Endodermal cell (in vitro differentiated cells): ENCODE measurements around the gene GALE. TPM values are rescaled to one million over a fixed set of nuclear protein-coding genes. Genes with fewer than 3 reads are reported as not detected.
A peak's percentile ranks its signal among the peaks of the same experiment; 100 is the strongest.

Experiments
- DNase-seq: peaks from one replicate; pipeline ENCODE4 v3.0.0-alpha.2; 2017
- H3K27ac ChIP-seq: 2 replicates; pipeline ENCODE4 v1.5.1; 2013; ENCODE audit warnings: mild to moderate bottlenecking, low read depth, low read length, moderate library complexity
- H3K27me3 ChIP-seq: 2 replicates; pipeline ENCODE4 v1.6.1; 2013; ENCODE audit warnings: mild to moderate bottlenecking, low read length, moderate library complexity; ENCODE audit not compliant: insufficient read depth, control insufficient read depth, poor library complexity, severe bottlenecking
- H3K36me3 ChIP-seq: 2 replicates; pipeline ENCODE4 v1.7.0; 2013; ENCODE audit warnings: mild to moderate bottlenecking, low read length, moderate library complexity; ENCODE audit not compliant: control insufficient read depth, insufficient read depth
- H3K4me1 ChIP-seq: one replicate; pipeline ENCODE4 v1.7.0; 2013; ENCODE audit warnings: low read length; ENCODE audit not compliant: control insufficient read depth, insufficient read depth
- H3K4me3 ChIP-seq: 2 replicates; pipeline ENCODE4 v1.5.1; 2013; ENCODE audit warnings: mild to moderate bottlenecking, low read length, moderate library complexity
- H3K9ac ChIP-seq: 2 replicates; pipeline ENCODE4 v1.6.1; 2013; ENCODE audit warnings: mild to moderate bottlenecking, low read length, moderate library complexity; ENCODE audit not compliant: poor library complexity, severe bottlenecking; ENCODE audit errors: extremely low read depth
- H3K9me3 ChIP-seq: 2 replicates; pipeline ENCODE4 v1.6.1; 2013; ENCODE audit warnings: mild to moderate bottlenecking, low read length, moderate library complexity; ENCODE audit not compliant: control insufficient read depth
- H3K27ac Mint-ChIP-seq: 2 replicates; pipeline ENCODE4 v1.8.0; 2020; ENCODE audit warnings: mixed read lengths
- H3K27me3 Mint-ChIP-seq: 2 replicates; pipeline ENCODE4 v1.8.0; 2021; ENCODE audit warnings: mild to moderate bottlenecking, mixed read lengths; ENCODE audit not compliant: insufficient read depth
- H3K36me3 Mint-ChIP-seq: 2 replicates; pipeline ENCODE4 v1.8.0; 2020; ENCODE audit warnings: low read depth, mixed read lengths
- H3K4me1 Mint-ChIP-seq: 2 replicates; pipeline ENCODE4 v1.8.0; 2020; ENCODE audit warnings: mixed read lengths
- H3K4me3 Mint-ChIP-seq: 2 replicates; pipeline ENCODE4 v1.8.0; 2020; ENCODE audit warnings: mild to moderate bottlenecking, moderate library complexity, mixed read lengths
- H3K9me3 Mint-ChIP-seq: 2 replicates; pipeline ENCODE4 v1.8.0; 2020; ENCODE audit warnings: mild to moderate bottlenecking, mixed read lengths
- CTCF ChIP-seq: fragments of 200-600 bp; sonication (generic); conservative IDR thresholded peaks from 2 replicates; pipeline ENCODE4 v1.5.0; 2021; ENCODE audit warnings: antibody characterized with exemption, mild to moderate bottlenecking
- WGBS, 2 experiments: methylation state at CpG; one replicate each; pipeline versions ENCODE4 v1.1.5 to v1.1.7; 2013; ENCODE audit warnings: missing lambda C conversion rate in 2 of 2, mixed read lengths in 1 of 2; ENCODE audit not compliant: insufficient coverage in 1 of 2, insufficient read length in 1 of 2; 5-methylcytosine and 5-hydroxymethylcytosine counted together
- total RNA-seq, 2 donors: library from RNA; stranded (reverse); fragmentation: NEBNext Ultra II Directional in 1 of 2; extraction: Animal tissue kit (Norgen Biotek cat#: 25700) in 1 of 2; gene quantifications; 2 replicates in 1 of 2; 3 replicates in 1 of 2; pipeline ENCODE4 v1.2.1, GENCODE V29; 2021

The GALE gene
- total RNA-seq, 2 donors from 2014 or later: 60.4 to 66.0 TPM

GRCh38 chr1:23845163-23845562 lies 44.6 kb upstream of the GALE start:
- Mint-ChIP-seq H3K4me1 (no peaks in the 10 kb centered on the region), H3K9me3 (peaks cover 22% of the 10 kb centered on the region), H3K27ac (no peak overlapping the region), H3K36me3 (peaks cover 30% of the 10 kb centered on the region), H3K27me3 (peaks cover 18% of the 10 kb centered on the region), H3K4me3 (no peak overlapping the region)
- Histone ChIP-seq H3K36me3 (peaks cover 7% of the 10 kb centered on the region), H3K27ac (no peak overlapping the region), H3K9ac (no peak overlapping the region), H3K27me3 (peaks cover 19% of the 10 kb centered on the region), H3K4me3 (no peak overlapping the region), H3K4me1 (no peaks in the 10 kb centered on the region), H3K9me3 (peaks cover 8% of the 10 kb centered on the region)
- DNase-seq: no peak
- 91 to 100% methylated on average over 2 of the region's 2 CpGs for WGBS, 2 experiments
- TF ChIP-seq CTCF: no peak

- Histone ChIP-seq H3K9ac (no peak overlapping the region), H3K27ac (no peak overlapping the region), H3K4me1 (no peaks in the 10 kb centered on the region), H3K36me3 (peaks cover 7% of the 10 kb centered on the region), H3K4me3 (no peak overlapping the region), H3K9me3 (peaks cover 8% of the 10 kb centered on the region), H3K27me3 (peaks cover 19% of the 10 kb centered on the region)
- Mint-ChIP-seq H3K27me3 (peaks cover 18% of the 10 kb centered on the region), H3K27ac (no peak overlapping the region), H3K4me3 (no peak overlapping the region), H3K4me1 (no peaks in the 10 kb centered on the region), H3K36me3 (peaks cover 26% of the 10 kb centered on the region), H3K9me3 (peaks cover 19% of the 10 kb centered on the region)
- DNase-seq: no peak
- 87 to 92% methylated on average over 3 to 4 of the region's 5 CpGs for WGBS, 2 experiments
- TF ChIP-seq CTCF: no peak
Observed at GRCh38 chr1:23843644-23844043, 43.1 kb upstream of the GALE start.

- Histone ChIP-seq H3K27ac (no peak overlapping the region), H3K4me3 (peak overlapping the region; percentile 67), H3K9me3 (no peaks in the 10 kb centered on the region), H3K9ac (no peak overlapping the region), H3K36me3 (no peaks in the 10 kb centered on the region), H3K4me1 (no peaks in the 10 kb centered on the region), H3K27me3 (peaks cover 40% of the 10 kb centered on the region)
- Mint-ChIP-seq H3K4me1 (peaks cover 7% of the 10 kb centered on the region), H3K27ac (no peak overlapping the region), H3K4me3 (peak overlapping the region; percentile 54), H3K9me3 (no peaks in the 10 kb centered on the region), H3K36me3 (no peaks in the 10 kb centered on the region), H3K27me3 (peaks cover 33% of the 10 kb centered on the region)
- WGBS, 2 experiments: 7% methylated on average over 18 of the region's 21 CpGs; no CpG with 5 or more reads in 1 of the 2 experiments
- DNase-seq: peak; percentile 83
- TF ChIP-seq CTCF: peak; percentile 15
Observed at GRCh38 chr1:23838401-23838866, 37.9 kb upstream of the GALE start.
